Thyroid gland (tissue), 4 donors: ENCODE measurements around the gene GRAMD1B. TPM values are rescaled to one million over a fixed set of nuclear protein-coding genes. Genes with fewer than 3 reads are reported as not detected.

Source experiments
- DNase-seq, 2 donors: peaks; one replicate each; pipeline ENCODE4 v3.0.0-alpha.2; 2019
- H3K27ac ChIP-seq, 3 donors: fragments of 200-600 bp; sonication (generic); 1 replicate in 2 of 3; 2 replicates in 1 of 3; pipeline ENCODE4 v1.5.1; 2016 to 2019; ENCODE audit warnings: mild to moderate bottlenecking in 1 of 3, moderate library complexity in 1 of 3
- H3K27me3 ChIP-seq: fragments of 200-600 bp; sonication (generic); one replicate; pipeline ENCODE4 v1.5.1; 2019
- H3K36me3 ChIP-seq, 2 donors: fragments of 200-600 bp; sonication (generic); one replicate each; pipeline ENCODE4 v1.5.1; 2016 to 2019
- H3K4me1 ChIP-seq, 2 donors: fragments of 200-600 bp; sonication (generic); one replicate each; pipeline ENCODE4 v1.5.1; 2017 to 2019
- H3K4me3 ChIP-seq, 3 donors: fragments of 200-600 bp; sonication (generic); replicated peaks in 1 of 3; 1 replicate in 2 of 3; 2 replicates in 1 of 3; pipeline ENCODE4 v1.5.1; 2016; ENCODE audit warnings: mild to moderate bottlenecking in 1 of 3
- H3K9me3 ChIP-seq: fragments of 200-600 bp; sonication (generic); one replicate; pipeline ENCODE4 v1.5.1; 2017
- POLR2A ChIP-seq, 2 donors: fragments of 450-650 bp; IDR thresholded peaks; one replicate each; pipeline ENCODE4 v1.6.1; 2017; ENCODE audit warnings: antibody characterized with exemption in 2 of 2, mild to moderate bottlenecking in 2 of 2, moderate library complexity in 1 of 2
- WGBS, 2 donors: methylation state at CpG; one replicate each; pipeline ENCODE4 v1.1.5; 2017; 5-methylcytosine and 5-hydroxymethylcytosine counted together
- intact Hi-C: fragments of 100-400 bp; cut with DNase I; formaldehyde crosslinking; loops from one replicate; pipeline ENCODE4 v1.15.1; 2023
- total RNA-seq, 4 donors: library from RNA; depleted of rRNA; stranded (reverse); fragments of >200 nt; gene quantifications; one replicate each; pipeline ENCODE4 v1.2.3, GENCODE V29; 2016
- TF ChIP-seq, protein P1 (sequence below), 6 experiments: fragments of 200-600 bp in 3 of 6; fragments of 450-650 bp in 3 of 6; sonication (generic) in 3 of 6; IDR thresholded peaks; one replicate each; pipeline ENCODE4 v1.5.1; 2016 to 2019; ENCODE audit warnings: antibody characterized with exemption in 6 of 6, mild to moderate bottlenecking in 2 of 6, inconsistent platforms in 1 of 6, moderate library complexity in 1 of 6

Gene GRAMD1B
- 10 to 100 TPM in 2 of 4 donors, 1 to 10 TPM in 2; 7.0 to 22.7 (median 9.2) TPM for total RNA-seq

DNA sequence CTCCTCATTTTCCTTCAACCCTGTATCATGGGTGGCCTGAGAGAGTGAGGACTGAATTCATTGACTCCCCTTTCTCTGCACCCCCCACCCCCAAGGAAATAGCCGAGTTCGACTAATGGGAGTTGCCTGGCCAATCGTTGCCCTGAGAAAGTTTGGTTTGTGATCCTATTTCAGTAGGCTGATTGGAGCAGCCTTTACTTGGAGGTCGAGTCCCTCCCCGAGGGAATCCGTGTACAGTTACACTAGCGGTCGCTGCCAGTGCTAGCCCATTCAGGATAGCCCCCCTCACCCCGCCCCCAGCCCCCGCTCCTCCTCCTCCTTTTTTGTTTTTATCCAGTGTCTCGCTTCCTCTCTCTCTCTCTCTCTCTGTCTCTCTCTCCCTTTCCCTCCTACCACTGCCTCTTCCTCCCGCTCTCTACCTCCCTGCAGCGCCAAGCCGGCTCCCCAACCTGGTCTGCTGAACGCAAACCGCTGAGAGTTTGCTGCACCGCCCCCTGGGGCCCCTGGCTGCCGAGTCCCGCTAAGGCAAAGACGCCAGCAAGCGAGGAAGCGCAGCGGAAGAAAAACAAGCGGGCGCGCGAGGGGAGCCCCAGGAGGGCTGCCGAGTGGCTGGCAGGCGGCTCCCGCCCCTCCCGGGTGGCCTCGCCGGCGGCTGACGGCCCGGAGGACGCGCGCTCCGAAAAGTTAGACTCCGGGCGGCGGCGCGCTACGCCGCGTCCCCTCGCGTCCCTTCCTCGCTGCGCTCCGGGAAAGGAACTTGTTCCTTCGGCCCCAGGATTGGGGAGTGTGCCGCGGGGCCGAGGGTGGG is at the start of gene GRAMD1B:
GRAMD1B (plus strand) TSS at position 357 of the 808 bp plus-strand sequence. CDS start 524 bp downstream, outside the sequence.
- peak; percentile 57 for DNase-seq

DNA sequence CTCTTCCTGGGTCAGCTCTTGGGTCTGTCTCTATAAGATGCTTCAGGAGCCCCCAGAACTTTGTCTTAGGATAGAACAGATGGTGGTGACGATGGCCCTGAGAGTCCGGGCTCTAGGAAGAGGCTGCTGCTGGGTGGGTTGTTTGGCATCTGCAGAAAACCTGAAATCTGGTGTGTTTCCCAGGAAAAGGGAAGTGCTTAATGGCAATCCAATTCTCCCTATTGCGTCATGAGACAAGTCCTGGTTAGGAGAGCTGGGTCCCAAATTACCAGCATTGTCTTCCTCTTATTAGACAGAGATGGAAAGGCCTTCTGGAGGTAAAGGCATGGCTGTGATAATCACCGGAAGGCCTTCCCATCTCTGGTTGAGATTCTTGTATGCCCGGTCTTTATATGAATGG is 48.9 kb upstream of the GRAMD1B start:
- H3K4me3 ChIP-seq, result no peak overlapping the region
- no peaks in the 10 kb centered on the region for H3K36me3 ChIP-seq
- WGBS, 2 donors, result 95 to 97% methylated on average over 5 of the region's 5 CpGs
- no peaks in the 10 kb centered on the region for H3K9me3 ChIP-seq
- H3K27me3 ChIP-seq, result no peaks in the 10 kb centered on the region
- no peak overlapping the region for H3K27ac ChIP-seq
- intact Hi-C loops, result no loop called here
- DNase-seq, result no peak
- TF ChIP-seq, protein P1, sequence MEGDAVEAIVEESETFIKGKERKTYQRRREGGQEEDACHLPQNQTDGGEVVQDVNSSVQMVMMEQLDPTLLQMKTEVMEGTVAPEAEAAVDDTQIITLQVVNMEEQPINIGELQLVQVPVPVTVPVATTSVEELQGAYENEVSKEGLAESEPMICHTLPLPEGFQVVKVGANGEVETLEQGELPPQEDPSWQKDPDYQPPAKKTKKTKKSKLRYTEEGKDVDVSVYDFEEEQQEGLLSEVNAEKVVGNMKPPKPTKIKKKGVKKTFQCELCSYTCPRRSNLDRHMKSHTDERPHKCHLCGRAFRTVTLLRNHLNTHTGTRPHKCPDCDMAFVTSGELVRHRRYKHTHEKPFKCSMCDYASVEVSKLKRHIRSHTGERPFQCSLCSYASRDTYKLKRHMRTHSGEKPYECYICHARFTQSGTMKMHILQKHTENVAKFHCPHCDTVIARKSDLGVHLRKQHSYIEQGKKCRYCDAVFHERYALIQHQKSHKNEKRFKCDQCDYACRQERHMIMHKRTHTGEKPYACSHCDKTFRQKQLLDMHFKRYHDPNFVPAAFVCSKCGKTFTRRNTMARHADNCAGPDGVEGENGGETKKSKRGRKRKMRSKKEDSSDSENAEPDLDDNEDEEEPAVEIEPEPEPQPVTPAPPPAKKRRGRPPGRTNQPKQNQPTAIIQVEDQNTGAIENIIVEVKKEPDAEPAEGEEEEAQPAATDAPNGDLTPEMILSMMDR (IDR thresholded peaks at IDR 0.05), result no peak
- TF ChIP-seq POLR2A (IDR thresholded peaks at IDR 0.05), result no peak
- H3K4me1 ChIP-seq, result peaks cover 20 to 33% of the 10 kb centered on the region in 2 donors

More for the DNA sequence above, at the start of gene GRAMD1B:
- peak within 1 kb of the TSS; percentile 31 to 84 (median 54) for H3K27ac ChIP-seq
- H3K36me3 ChIP-seq, result no peaks in the 10 kb centered on the region
- WGBS, 2 donors, result 1 to 2% methylated on average over 23 to 56 of the region's 57 CpGs
- H3K9me3 ChIP-seq, result no peaks in the 10 kb centered on the region
- intact Hi-C loops, result loop anchor here (5.0 kb wide), 1 partner anchor 32 kb away; no protein-coding TSS in a partner anchor
- H3K4me3 ChIP-seq, result peak within 1 kb of the TSS; percentile 32 to 71 (median 68)
- H3K27me3 ChIP-seq, result no peaks in the 10 kb centered on the region
- TF ChIP-seq, protein P1 (IDR thresholded peaks at IDR 0.05), result peak in 1 of 6 experiments; percentile 13
- no peak for TF ChIP-seq POLR2A (IDR thresholded peaks at IDR 0.05)
- H3K4me1 ChIP-seq, result peaks cover 0 to 5% of the 10 kb centered on the region in 2 donors

DNA sequence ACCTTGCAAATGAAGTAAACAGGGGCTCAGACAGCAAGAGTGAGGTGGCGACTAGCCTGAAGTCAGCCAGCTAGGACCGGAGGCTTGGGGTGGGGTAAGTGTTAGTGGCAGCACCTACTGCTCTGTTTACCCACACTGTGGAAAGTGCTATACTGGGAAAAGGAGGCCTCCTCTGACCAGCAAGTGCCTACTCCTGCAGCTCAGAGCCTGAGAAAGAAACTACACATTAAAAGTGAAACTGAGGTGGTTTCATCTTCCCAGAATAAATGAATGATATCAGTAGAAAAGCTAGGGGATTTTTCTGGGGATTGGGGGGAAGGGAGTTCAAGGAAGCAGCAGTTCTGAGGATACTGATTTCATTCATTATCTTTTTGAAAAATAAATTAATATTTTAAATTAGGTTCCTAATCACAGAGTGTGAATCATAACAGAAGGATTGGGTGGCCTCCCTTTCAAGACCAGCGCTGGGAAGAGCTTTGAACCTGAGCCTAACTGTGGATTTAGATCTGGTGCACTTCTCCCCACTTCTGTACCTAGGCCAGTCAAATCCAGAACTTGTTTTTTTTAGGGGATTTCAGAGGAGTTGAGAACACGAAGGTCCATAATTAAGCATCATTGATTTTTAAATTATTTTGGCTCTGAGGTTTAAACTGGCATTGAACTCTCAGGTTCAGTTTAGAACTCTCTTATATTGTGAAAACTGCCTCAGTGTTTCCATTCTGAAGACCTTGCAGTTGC is 48.1 kb upstream of the GRAMD1B start:
- H3K36me3 ChIP-seq, result no peaks in the 10 kb centered on the region
- no peaks in the 10 kb centered on the region for H3K27me3 ChIP-seq
- WGBS, 2 donors, result 67 to 71% methylated on average over 4 of the region's 4 CpGs
- DNase-seq, result no peak
- H3K27ac ChIP-seq, result no peak overlapping the region
- intact Hi-C loops, result no loop called here
- H3K4me3 ChIP-seq, result no peak overlapping the region
- peaks cover 14 to 33% of the 10 kb centered on the region in 2 donors for H3K4me1 ChIP-seq
- TF ChIP-seq, protein P1 (IDR thresholded peaks at IDR 0.05), result no peak
- TF ChIP-seq POLR2A (IDR thresholded peaks at IDR 0.05), result no peak
- H3K9me3 ChIP-seq, result no peaks in the 10 kb centered on the region

DNA sequence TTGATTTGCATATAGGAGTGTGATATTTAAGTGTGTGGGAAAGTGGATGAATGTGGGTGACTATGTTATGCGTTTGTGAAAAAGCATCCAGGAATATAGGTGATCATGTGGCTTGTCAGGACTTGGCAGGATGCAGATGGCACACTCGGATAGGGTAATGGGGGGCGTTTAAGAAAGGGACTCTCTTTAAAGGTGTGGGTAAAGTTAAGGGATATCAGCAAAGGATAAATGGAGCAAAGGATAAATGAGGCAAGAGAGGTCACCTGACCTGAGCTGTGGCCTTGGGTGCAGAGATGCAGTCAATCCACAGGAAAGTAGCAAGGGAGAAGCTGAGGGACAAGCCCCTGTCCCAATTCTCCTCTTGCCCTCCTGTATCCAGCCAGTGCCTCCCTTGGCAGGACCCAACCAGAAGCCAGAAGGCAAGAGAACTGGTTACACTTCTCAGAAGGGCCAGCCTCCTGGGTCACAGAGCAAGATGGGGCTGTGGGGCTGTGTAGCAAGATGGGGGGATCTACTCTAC is 47.5 kb upstream of the GRAMD1B start:
- Histone ChIP-seq H3K9me3 (no peaks in the 10 kb centered on the region), H3K4me3 (no peak overlapping the region), H3K27me3 (no peaks in the 10 kb centered on the region), H3K27ac (no peak overlapping the region), H3K36me3 (no peaks in the 10 kb centered on the region), H3K4me1 (peaks cover 7 to 33% of the 10 kb centered on the region in 2 donors)
- intact Hi-C loops, result no loop called here
- no peak for TF ChIP-seq POLR2A (IDR thresholded peaks at IDR 0.05)
- TF ChIP-seq, protein P1 (IDR thresholded peaks at IDR 0.05), result no peak
- no peak for DNase-seq
- 86 to 91% methylated on average over 3 of the region's 3 CpGs for WGBS, 2 donors
